PFSK-1 (cell line): ENCODE results near the gene ACAA2.

ENCODE experiments used
- FOXP2 ChIP-seq: optimal IDR thresholded peaks from 2 replicates; pipeline ENCODE3; 2011; ENCODE audit warnings: borderline replicate concordance, control low read depth, inconsistent platforms; ENCODE audit not compliant: insufficient read depth; ENCODE audit errors: extremely low read length, extremely low read depth
- POLR2AphosphoS5 ChIP-seq: IDR thresholded peaks from 2 replicates; pipeline ENCODE4 v1.6.1; 2012; ENCODE audit warnings: low read depth, mild to moderate bottlenecking, control low read depth, low read length, moderate library complexity
- SIN3A ChIP-seq: IDR thresholded peaks from 2 replicates; pipeline ENCODE4 v1.6.1; 2012; ENCODE audit warnings: mild to moderate bottlenecking, low read length, moderate library complexity, borderline replicate concordance; ENCODE audit not compliant: insufficient read depth

GRCh38 chr18:49847524-49847923, 34.2 kb upstream of the ACAA2 start:
- TF ChIP-seq FOXP2: no peak
- no peak for TF ChIP-seq SIN3A
- no peak for TF ChIP-seq POLR2AphosphoS5
